ENCODE results near the gene ZC3HAV1.
"Not testable (repeated sequence)": the region's sequence is repeated elsewhere in the genome, so short reads cannot be mapped to it uniquely, and the experiment has no call there.

The ZC3HAV1 gene

DNA sequence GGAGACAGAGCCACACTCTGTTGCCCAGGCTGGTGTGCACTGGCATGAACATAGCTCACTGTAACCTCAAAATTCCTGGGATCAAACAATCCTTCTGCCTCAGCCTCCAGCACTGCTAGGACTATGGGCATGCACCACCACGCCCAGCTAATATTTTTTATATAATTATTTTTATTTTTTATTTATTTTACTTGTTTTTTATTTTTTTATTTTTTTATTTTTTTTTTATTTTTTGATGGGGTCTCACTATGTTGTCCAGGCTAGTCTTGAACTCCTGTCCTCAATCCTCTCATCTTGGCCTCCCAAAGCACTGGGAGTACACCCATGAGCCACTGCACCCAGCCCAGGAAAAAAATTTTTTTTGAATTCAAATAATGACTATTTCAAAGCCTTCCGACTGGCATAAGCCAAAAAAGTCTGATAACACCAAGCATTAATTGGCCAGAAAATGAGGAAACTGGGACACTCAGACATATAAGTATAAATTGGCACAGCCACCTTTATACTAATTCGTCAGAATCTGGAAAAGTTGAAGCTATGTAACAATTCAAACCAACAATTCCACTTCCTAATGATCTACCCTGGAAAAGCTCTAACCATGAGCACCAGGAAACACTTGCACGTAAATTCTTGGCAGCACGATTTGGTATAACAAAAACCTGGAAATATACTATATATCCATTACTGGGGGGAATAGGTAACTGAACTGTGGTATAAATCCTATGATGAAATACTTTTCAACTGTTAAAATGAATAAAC, 6.3 kb downstream of the ZC3HAV1 start (continued):
- TF ChIP-seq, protein P1, sequence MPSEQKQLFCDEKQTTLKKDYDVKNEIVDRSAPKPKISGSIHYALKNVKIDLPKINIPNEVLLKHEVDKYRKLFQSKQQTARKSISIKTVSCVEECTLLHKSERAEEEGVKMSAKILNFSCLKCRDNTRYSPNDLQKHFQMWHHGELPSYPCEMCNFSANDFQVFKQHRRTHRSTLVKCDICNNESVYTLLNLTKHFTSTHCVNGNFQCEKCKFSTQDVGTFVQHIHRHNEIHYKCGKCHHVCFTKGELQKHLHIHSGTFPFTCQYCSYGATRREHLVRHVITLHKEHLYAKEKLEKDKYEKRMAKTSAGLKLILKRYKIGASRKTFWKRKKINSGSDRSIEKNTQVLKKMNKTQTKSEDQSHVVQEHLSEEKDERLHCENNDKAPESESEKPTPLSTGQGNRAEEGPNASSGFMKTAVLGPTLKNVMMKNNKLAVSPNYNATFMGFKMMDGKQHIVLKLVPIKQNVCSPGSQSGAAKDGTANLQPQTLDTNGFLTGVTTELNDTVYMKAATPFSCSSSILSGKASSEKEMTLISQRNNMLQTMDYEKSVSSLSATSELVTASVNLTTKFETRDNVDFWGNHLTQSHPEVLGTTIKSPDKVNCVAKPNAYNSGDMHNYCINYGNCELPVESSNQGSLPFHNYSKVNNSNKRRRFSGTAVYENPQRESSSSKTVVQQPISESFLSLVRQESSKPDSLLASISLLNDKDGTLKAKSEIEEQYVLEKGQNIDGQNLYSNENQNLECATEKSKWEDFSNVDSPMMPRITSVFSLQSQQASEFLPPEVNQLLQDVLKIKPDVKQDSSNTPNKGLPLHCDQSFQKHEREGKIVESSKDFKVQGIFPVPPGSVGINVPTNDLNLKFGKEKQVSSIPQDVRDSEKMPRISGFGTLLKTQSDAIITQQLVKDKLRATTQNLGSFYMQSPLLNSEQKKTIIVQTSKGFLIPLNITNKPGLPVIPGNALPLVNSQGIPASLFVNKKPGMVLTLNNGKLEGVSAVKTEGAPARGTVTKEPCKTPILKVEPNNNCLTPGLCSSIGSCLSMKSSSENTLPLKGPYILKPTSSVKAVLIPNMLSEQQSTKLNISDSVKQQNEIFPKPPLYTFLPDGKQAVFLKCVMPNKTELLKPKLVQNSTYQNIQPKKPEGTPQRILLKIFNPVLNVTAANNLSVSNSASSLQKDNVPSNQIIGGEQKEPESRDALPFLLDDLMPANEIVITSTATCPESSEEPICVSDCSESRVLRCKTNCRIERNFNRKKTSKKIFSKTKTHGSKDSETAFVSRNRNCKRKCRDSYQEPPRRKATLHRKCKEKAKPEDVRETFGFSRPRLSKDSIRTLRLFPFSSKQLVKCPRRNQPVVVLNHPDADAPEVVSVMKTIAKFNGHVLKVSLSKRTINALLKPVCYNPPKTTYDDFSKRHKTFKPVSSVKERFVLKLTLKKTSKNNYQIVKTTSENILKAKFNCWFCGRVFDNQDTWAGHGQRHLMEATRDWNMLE (tag by site-specific recombination; conservative IDR thresholded peaks at IDR 0.05; ENCODE audit: low read depth), result no peak
- TF ChIP-seq ZNF121 (tag by site-specific recombination; IDR thresholded peaks at IDR 0.05), result peak; percentile 43; the same call in 1 of the 2 replicates

DNA sequence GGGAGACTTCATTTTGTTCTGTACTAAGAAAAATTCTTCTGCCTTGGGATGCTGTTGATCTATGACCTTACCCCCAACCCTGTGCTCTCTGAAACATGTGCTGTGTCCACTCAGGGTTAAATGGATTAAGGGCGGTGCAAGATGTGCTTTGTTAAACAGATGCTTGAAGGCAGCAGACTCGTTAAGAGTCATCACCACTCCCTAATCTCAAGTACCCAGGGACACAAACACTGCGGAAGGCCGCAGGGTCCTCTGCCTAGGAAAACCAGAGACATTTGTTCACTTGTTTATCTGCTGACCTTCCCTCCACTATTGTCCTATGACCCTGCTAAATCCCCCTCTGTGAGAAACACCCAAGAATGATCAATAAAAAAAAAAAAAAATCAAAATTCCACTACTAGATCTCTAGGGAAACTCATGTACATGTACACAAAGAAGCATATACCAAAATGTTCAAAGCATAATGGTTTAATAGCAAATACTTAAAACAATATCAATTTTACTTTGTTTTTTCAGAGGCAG, 7.8 kb downstream of the ZC3HAV1 start:
- H3K27ac ChIP-seq (ENCODE audit: extremely low read depth, low read depth, low read length); CTCF ChIA-PET; POLR2A ChIA-PET: not testable (repeated sequence)

DNA sequence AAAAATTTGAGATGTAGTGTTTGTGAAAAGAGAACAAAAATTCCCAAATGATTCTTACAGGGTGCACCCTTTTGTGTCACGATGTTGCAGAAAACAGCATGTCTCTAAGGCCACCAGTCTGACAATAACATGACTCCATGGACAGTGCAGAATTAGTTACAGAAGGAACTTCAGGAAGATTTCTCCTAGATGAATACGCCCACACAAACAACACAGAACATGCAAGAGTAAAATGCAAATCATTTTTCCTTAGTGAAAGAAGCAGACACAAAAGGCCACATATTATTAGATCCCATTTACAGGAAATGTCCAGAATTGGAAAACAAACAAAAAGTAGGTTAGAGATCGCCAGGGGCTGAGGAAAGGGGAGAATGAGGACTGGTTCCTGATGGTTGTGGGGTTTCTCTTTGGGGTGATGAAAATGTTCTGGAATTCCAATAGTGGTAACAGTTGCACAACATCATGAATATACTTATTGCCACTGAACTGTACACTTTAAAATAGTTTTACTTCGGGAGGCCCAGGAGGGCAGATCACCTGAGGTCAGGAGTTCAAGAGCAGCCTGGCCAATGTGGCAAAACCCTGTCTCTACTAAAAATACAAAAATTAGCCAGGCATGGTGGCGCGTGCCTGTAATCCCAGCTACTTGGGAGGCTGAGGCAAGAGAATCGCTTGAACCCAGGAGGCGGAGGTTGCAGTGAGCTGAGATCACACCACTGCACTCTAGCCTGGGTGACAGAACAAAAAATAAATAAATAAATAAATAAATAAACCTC, 10.2 kb downstream of the ZC3HAV1 start:
- Histone ChIP-seq H3K4me3 (ENCODE audit: low read depth, low read length) (no peak overlapping the region), H3K27ac (ENCODE audit: extremely low read depth, low read depth, low read length) (no peak overlapping the region), H3K36me3 (ENCODE audit: control insufficient read depth in 2 of 2, insufficient read depth in 1 of 2, low read length in 2 of 2) (peaks cover 3 to 7% of the 10 kb centered on the region in 2 experiments; a peak in 2 of 3 replicates), H3K4me1 (ENCODE audit: control insufficient read depth, insufficient read depth, low read length) (peaks cover 5% of the 10 kb centered on the region; the same call in 1 of the 2 replicates), H3K9me3 (ENCODE audit: control insufficient read depth, insufficient read depth, low read depth, low read length) (no peaks in the 10 kb centered on the region)
- POLR2A ChIA-PET, result no interaction called here
- CTCF ChIA-PET, result no interaction called here
- TF ChIP-seq ZNF596 (tag by site-specific recombination; IDR thresholded peaks at IDR 0.05) (no peak), ZNF394 (tag by site-specific recombination; IDR thresholded peaks at IDR 0.05; ENCODE audit: borderline replicate concordance) (no peak), ZNF239 (tag by site-specific recombination; IDR thresholded peaks at IDR 0.05) (no peak), ZNF423 (tag by site-specific recombination; IDR thresholded peaks at IDR 0.05) (no peak), ZNF529 (tag by site-specific recombination; IDR thresholded peaks at IDR 0.05; ENCODE audit: insufficient replicate concordance) (no peak), YY2 (tag by site-specific recombination; IDR thresholded peaks at IDR 0.05) (no peak), ZNF223 (tag by site-specific recombination; IDR thresholded peaks at IDR 0.05) (no peak), ZFHX2 (tag by site-specific recombination; conservative IDR thresholded peaks at IDR 0.05) (no peak), ZNF837 (tag by site-specific recombination; IDR thresholded peaks at IDR 0.05) (no peak), ZNF776 (tag by site-specific recombination; IDR thresholded peaks at IDR 0.05; ENCODE audit: borderline replicate concordance) (no peak), ZNF433 (tag by site-specific recombination; IDR thresholded peaks at IDR 0.05; ENCODE audit: low read depth) (no peak)

More for the DNA sequence above, 7.8 kb downstream of the ZC3HAV1 start:
- not testable (repeated sequence) for H3K4me3 ChIP-seq (ENCODE audit: low read depth, low read length); H3K36me3 ChIP-seq (ENCODE audit: control insufficient read depth in 2 of 2, insufficient read depth in 1 of 2, low read length in 2 of 2); H3K4me1 ChIP-seq (ENCODE audit: control insufficient read depth, insufficient read depth, low read length); H3K9me3 ChIP-seq (ENCODE audit: control insufficient read depth, insufficient read depth, low read depth, low read length)

Measured in HEK293 (cell line).